ENCODE measurements around the gene RAD51B.

RAD51B gene

GRCh38 chr14:68421116-68421515 is 601.5 kb downstream of the RAD51B start:
- no peak for ATAC-seq (ENCODE audit: low read depth)
- no peak overlapping the region for H3K4me3 ChIP-seq (ENCODE audit: severe bottlenecking)
- no peaks in the 10 kb centered on the region for H3K27me3 ChIP-seq (ENCODE audit: insufficient read depth, poor library complexity, severe bottlenecking)
- no peak for DNase-seq (ENCODE audit: low spot score)
- TF ChIP-seq CTCF (IDR thresholded peaks at IDR 0.05; ENCODE audit: poor library complexity, severe bottlenecking): no peak
- H3K9me3 ChIP-seq (ENCODE audit: severe bottlenecking): no peaks in the 10 kb centered on the region
- H3K4me1 ChIP-seq (ENCODE audit: insufficient read depth, poor library complexity, severe bottlenecking): peaks cover 12% of the 10 kb centered on the region
- no peaks in the 10 kb centered on the region for H3K36me3 ChIP-seq (ENCODE audit: low read depth)
- no peak overlapping the region for H3K27ac ChIP-seq (ENCODE audit: poor library complexity, severe bottlenecking)

GRCh38 chr14:68423686-68424085 is 604.1 kb downstream of the RAD51B start:
- ATAC-seq (ENCODE audit: low read depth) (no peak), DNase-seq (ENCODE audit: low spot score) (no peak)
- Histone ChIP-seq H3K36me3 (ENCODE audit: low read depth) (no peaks in the 10 kb centered on the region), H3K4me3 (ENCODE audit: severe bottlenecking) (no peak overlapping the region), H3K4me1 (ENCODE audit: insufficient read depth, poor library complexity, severe bottlenecking) (peaks cover 4% of the 10 kb centered on the region), H3K27ac (ENCODE audit: poor library complexity, severe bottlenecking) (no peak overlapping the region), H3K27me3 (ENCODE audit: insufficient read depth, poor library complexity, severe bottlenecking) (no peaks in the 10 kb centered on the region), H3K9me3 (ENCODE audit: severe bottlenecking) (no peaks in the 10 kb centered on the region)
- TF ChIP-seq CTCF (IDR thresholded peaks at IDR 0.05; ENCODE audit: poor library complexity, severe bottlenecking): no peak

DNA sequence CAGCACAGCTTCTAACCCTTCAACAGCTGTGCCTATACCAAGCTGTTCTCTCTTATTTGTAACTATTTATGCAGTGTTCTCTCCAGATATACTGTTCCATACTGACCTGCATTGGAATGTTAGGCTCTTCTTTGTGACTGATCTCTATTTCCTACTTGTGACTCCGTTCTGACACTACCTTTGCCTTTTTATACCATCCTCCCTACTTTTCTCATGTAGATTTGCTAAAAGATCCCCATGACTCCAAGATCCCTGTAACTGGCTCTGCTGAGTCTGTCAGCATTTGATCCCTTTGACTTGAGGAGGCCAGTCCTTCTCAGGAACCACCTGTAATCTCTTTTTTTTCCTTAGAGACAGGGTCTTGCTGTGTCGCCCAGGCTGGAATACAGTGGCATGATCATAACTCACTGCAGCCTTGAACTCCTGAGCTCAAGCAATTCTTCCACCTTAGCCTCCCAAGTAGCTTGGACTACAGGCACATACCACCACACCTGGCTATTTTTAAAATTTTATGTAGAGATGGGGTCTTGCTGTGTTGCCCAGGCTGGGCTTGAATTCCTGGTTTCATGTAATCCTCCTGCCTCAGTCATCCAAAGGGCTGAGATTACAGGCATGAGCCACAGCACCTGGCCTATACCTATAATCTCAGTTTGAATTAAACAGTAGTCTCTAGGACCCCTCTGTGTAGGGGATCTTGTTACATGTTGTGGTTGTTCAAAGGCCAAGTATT is 605.0 kb downstream of the RAD51B start:
- peaks cover under 1% of the 10 kb centered on the region for H3K9me3 ChIP-seq (ENCODE audit: severe bottlenecking)
- DNase-seq (ENCODE audit: low spot score) (no peak), ATAC-seq (ENCODE audit: low read depth) (no peak)
- no peak overlapping the region for H3K27ac ChIP-seq (ENCODE audit: poor library complexity, severe bottlenecking)
- no peak for TF ChIP-seq CTCF (IDR thresholded peaks at IDR 0.05; ENCODE audit: poor library complexity, severe bottlenecking)
- no peaks in the 10 kb centered on the region for H3K27me3 ChIP-seq (ENCODE audit: insufficient read depth, poor library complexity, severe bottlenecking)
- no peaks in the 10 kb centered on the region for H3K36me3 ChIP-seq (ENCODE audit: low read depth)
- no peaks in the 10 kb centered on the region for H3K4me1 ChIP-seq (ENCODE audit: insufficient read depth, poor library complexity, severe bottlenecking)
- no peak overlapping the region for H3K4me3 ChIP-seq (ENCODE audit: severe bottlenecking)

GRCh38 chr14:68426661-68427549 is 607.3 kb downstream of the RAD51B start:
- Histone ChIP-seq H3K9me3 (ENCODE audit: severe bottlenecking) (peaks cover 7% of the 10 kb centered on the region), H3K27ac (ENCODE audit: poor library complexity, severe bottlenecking) (no peak overlapping the region), H3K36me3 (ENCODE audit: low read depth) (no peaks in the 10 kb centered on the region), H3K4me3 (ENCODE audit: severe bottlenecking) (no peak overlapping the region), H3K4me1 (ENCODE audit: insufficient read depth, poor library complexity, severe bottlenecking) (no peaks in the 10 kb centered on the region), H3K27me3 (ENCODE audit: insufficient read depth, poor library complexity, severe bottlenecking) (no peaks in the 10 kb centered on the region)
- ATAC-seq (ENCODE audit: low read depth): peak; percentile 62; the same call in 2 of the 3 replicates
- TF ChIP-seq CTCF (IDR thresholded peaks at IDR 0.05; ENCODE audit: poor library complexity, severe bottlenecking): no peak
- no peak for DNase-seq (ENCODE audit: low spot score)

Measured in RWPE2 (cell line).